Activated CD4-positive, alpha-beta T cell treated with anti-CD3 and anti-CD28 coated beads for 24 hours (primary cell): ENCODE results near the gene RASA3.
"Not testable (repeated sequence)": the region's sequence is repeated elsewhere in the genome, so short reads cannot be mapped to it uniquely, and the experiment has no call there.

Experiments
- DNase-seq, 2 donors: peaks; one replicate each; pipeline ENCODE4 v3.0.0-alpha.2; 2020; ENCODE audit warnings: low read depth in 2 of 2

Gene RASA3

GRCh38 chr13:114142137-114142550, 9.7 kb upstream of the RASA3 start:
- no peak for DNase-seq

GRCh38 chr13:114141261-114141996, 9.0 kb upstream of the RASA3 start:
- DNase-seq = no peak

GRCh38 chr13:114140906-114141250, 8.5 kb upstream of the RASA3 start:
- no peak for DNase-seq

GRCh38 chr13:114140131-114140905, 7.9 kb upstream of the RASA3 start:
- no peak for DNase-seq

DNA sequence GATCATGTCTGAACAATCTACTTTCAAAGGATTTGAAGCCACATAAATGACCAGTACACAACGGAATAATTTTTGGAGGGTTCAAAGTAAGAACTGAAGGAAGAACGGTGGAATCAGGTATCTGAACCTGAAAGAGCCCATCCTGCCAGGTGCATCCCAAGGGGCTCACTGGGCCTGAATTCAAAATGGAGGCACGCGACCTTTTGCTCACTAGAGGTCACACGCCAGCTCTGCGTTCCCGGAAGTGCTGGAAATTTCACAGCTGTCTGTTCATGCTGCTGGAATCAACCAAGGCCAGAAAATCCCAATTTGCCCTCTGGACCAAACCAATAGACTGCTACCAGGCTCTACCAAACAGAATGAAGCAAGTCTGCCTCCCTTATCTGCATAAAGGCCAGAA, 4.2 kb upstream of the RASA3 start:
- DNase-seq = no peak

DNA sequence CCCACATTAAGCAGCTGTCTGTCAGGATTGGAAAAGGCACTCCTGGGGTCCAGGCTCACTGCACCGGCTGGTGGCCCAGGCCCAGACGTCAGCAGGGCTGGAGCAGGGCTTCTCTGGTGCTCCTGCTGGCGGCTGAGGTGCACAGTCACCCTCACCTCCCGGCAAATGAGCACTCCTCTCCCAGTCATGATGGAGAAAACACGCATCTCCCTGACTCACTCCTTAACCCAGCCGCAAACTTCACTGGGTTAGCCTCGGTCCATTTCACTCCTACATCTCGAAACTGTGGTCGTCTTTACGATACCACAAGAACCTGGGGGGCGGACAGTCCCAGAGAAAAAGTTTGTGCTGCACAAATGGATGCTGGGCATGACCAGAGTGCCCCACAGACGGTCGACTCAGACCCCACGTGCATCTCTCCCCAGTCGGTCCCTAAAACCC, 3.3 kb upstream of the RASA3 start:
- no peak for DNase-seq

- DNase-seq = no peak
These were observed 2.7 kb upstream of the RASA3 start for GRCh38 chr13:114134944-114135610.

GRCh38 chr13:114134111-114134943, 1.9 kb upstream of the RASA3 start:
- no peak for DNase-seq

DNA sequence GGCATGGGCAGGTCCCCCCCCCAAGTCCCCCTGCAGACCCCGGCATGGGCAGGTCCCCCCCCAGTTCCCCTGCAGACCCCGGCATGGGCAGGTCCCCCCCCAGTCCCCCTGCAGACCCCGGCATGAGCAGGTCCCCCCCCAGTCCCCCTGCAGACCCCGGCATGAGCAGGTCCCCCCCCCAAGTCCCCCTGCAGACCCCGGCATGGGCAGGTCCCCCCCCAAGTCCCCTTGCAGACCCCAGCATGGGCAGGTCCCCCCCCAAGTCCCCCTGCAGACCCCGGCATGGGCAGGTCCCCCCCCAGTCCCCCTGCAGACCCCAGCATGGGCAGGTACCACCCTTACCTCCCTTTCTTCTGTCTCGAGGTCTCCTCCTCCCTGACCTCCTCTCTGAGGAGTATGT, 1.1 kb upstream of the RASA3 start:
- not testable (repeated sequence) for DNase-seq

DNA sequence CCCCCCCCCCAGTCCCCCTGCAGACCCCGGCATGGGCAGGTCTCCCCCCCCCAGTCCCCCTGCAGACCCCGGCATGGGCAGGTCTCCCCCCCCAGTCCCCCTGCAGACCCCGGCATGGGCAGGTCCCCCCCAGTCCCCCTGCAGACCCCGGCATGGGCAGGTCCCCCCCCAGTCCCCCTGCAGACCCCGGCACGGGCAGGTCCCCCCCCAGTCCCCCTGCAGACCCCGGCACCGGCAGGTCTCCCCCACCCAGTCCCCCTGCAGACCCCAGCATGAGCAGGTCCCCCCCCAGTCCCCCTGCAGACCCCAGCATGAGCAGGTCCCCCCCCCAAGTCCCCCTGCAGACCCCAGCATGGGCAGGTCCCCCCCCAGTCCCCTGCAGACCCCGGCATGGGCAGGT, 703 bp upstream of the RASA3 start:
- not testable (repeated sequence) for DNase-seq

DNA sequence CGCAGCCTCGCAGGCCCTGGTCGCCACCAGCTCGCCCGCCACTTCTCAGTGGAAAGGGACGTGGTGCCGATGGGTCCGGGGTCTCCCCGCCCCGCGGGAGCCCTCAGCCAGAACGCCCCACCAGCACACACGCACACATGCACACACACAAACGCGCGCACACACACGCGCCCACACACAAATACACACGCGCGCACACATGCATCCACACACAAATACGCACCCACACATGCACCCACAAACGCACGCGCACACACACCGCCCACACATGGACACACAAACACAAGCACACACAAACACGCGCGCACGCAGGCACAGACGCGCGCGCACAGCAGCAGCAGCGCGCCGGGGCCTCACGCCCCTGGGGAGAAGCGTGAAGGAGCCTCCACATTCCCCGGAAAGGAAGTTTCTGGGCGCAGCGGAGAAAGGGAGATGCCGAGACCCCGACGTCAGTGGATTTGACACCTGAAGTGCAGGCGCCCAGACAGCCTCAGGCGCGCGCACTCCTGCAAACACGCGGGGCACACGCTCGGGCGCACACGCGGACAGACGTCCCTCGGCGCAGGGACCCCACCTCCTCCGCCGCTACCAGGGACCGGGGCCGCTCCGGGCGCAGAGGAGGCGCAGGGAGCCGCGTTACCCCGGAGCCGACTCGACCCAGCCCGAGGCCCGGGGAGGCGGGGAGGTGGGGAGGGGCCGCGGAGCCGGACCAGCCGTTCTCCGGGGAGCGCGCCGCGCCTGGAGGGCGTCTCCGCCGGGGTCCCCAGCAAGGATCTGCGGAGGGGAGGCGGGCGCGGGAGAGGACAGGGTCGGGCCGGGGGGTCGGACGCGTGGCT, 622 bp downstream of the RASA3 start:
- DNase-seq = no peak

DNA sequence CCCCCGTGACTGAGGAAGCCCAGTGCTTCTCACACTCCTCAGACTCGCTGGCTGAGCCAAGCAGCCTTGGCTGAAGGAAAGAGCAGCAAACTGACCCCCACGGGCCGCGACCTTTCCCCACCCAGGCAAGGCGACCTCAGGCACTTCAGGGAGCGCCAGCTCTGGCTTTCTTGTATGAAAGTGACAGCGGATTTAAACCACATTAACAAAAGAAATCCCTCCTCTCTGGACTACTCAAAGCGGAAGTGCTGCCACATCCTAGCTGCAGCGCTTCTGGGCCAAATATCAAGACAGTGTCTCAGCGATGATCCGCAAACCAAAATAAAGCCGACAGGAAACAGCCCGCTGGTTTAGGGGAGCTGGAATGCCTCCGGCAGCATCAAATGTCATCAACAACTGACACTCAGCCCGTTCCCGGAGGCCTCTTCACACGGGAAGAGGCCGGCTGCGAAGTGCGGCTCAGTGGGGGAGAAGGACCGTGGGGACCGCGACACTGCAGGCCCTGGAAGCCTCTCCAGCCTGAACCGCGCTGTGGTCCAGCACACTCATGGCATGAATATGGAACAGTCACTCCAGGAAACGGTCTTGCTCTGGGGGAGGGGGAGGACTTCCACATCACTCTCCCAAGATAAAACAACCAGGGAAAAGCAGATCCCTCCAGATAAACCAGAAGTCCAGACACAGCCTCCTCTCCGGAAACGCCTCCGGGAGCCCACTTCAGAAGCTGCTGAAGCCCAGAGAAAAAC, 1.4 kb downstream of the RASA3 start:
- DNase-seq = no peak

GRCh38 chr13:114130131-114130836, 2.1 kb downstream of the RASA3 start:
- DNase-seq = no peak

- DNase-seq = no peak
These were observed 2.8 kb downstream of the RASA3 start for GRCh38 chr13:114129649-114130062.

DNA sequence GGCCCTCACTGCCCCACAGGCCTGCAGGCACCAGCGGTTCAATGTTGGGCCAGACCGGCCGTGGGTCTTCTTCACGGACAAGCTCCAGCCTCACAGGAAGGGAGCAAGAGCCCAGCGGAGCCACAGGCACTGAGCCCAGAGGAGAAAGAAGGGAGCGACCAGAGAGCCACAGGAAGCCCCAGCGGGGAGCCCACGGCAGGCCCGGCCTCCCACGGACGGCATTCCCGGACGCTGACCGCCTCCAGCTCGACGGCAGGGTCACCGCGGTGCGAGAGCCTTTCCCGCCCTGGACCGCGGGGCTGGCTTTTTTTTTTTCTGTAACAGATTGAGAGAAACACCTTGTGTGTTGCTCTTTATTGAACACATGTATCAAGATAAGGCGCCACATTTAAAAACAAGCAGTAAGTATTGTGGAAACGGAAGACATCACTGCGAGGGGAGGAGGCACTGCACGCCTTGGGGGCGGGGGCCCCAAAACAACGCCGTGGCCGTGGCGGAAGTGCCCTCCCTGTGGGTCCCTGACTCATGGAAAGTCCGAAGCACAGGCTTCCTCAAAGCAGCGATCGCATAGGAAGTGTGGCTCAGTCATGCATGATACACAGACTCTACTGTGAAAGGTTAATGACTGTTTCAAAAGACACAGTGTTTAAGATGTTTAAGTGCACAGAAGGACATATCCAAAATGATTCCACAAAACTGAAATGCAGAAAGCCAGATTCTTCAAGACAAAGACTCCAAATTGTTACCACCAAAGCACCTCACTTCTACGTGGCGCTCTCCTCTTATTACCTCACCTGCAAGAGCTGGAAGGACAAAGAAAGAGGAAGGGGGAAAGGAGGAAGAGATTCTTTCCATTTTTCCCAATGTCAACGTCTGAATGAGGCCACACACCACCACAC, 3.5 kb downstream of the RASA3 start:
- DNase-seq = peak; percentile 81 to 82

- no peak for DNase-seq
These were observed 4.1 kb downstream of the RASA3 start for GRCh38 chr13:114128348-114128623.

GRCh38 chr13:114127473-114128347, 4.7 kb downstream of the RASA3 start:
- DNase-seq = no peak
